Natural killer cell (primary cell): ENCODE results near the gene SPATA33. TPM values are rescaled to one million over a fixed set of nuclear protein-coding genes. Genes with fewer than 3 reads are reported as not detected.

Source experiments
- ATAC-seq, 3 donors: fragments of 150-1000 bp in 2 of 3; fragments of 200-7000 bp in 1 of 3; cut with Tn5 transposase; 1 replicate in 1 of 3; 2 replicates in 2 of 3; pipeline ENCODE4 v1.10.0; 2021; ENCODE audit warnings: mild to moderate bottlenecking in 2 of 3, moderate library complexity in 2 of 3
- DNase-seq, 2 donors: peaks; one replicate each; pipeline versions ENCODE4 v3.0.0 to v3.0.0-alpha.2; 2013 to 2021; ENCODE audit warnings: mixed read lengths in 1 of 2
- H3K27ac ChIP-seq: one replicate; pipeline ENCODE4 v1.5.1; 2013; ENCODE audit warnings: mild to moderate bottlenecking, low read length
- H3K27me3 ChIP-seq: one replicate; pipeline ENCODE4 v1.6.1; 2013; ENCODE audit warnings: low read length; ENCODE audit not compliant: control insufficient read depth, insufficient read depth
- H3K36me3 ChIP-seq: one replicate; pipeline ENCODE4 v1.6.1; 2013; ENCODE audit warnings: low read length; ENCODE audit not compliant: control insufficient read depth, insufficient read depth
- H3K4me1 ChIP-seq: one replicate; pipeline ENCODE4 v1.6.1; 2013; ENCODE audit warnings: low read length; ENCODE audit not compliant: control insufficient read depth, insufficient read depth
- H3K4me3 ChIP-seq: one replicate; pipeline ENCODE4 v1.5.1; 2013; ENCODE audit warnings: low read length
- H3K9me3 ChIP-seq: one replicate; pipeline ENCODE4 v1.6.1; 2013; ENCODE audit warnings: low read length; ENCODE audit not compliant: control insufficient read depth, insufficient read depth
- H3K27ac Mint-ChIP-seq, 2 donors: one replicate each; pipeline ENCODE4 v1.8.0; 2022; ENCODE audit warnings: mild to moderate bottlenecking in 2 of 2, mixed read lengths in 2 of 2, moderate library complexity in 1 of 2
- H3K27me3 Mint-ChIP-seq, 2 donors: one replicate each; pipeline ENCODE4 v1.8.0; 2022; ENCODE audit warnings: low read depth in 2 of 2, mixed read lengths in 2 of 2
- H3K36me3 Mint-ChIP-seq: one replicate; pipeline ENCODE4 v1.8.0; 2022; ENCODE audit warnings: mixed read lengths
- H3K4me1 Mint-ChIP-seq, 2 donors: one replicate each; pipeline ENCODE4 v1.8.0; 2022; ENCODE audit warnings: mixed read lengths in 2 of 2
- H3K4me3 Mint-ChIP-seq: one replicate; pipeline ENCODE4 v1.8.0; 2022; ENCODE audit warnings: mild to moderate bottlenecking, moderate library complexity, mixed read lengths
- H3K9me3 Mint-ChIP-seq, 2 donors: one replicate each; pipeline ENCODE4 v1.8.0; 2022; ENCODE audit warnings: mixed read lengths in 2 of 2
- CTCF ChIP-seq: fragments of 200-600 bp; IDR thresholded peaks from one replicate; pipeline ENCODE4 v1.8.0; 2022; ENCODE audit warnings: antibody characterized with exemption
- WGBS: methylation state at CpG from one replicate; pipeline ENCODE4 v1.1.7; 2013; ENCODE audit warnings: missing lambda C conversion rate; ENCODE audit not compliant: insufficient coverage; 5-methylcytosine and 5-hydroxymethylcytosine counted together
- intact Hi-C: fragments of 100-400 bp; cut with micrococcal nuclease; formaldehyde crosslinking; loops from one replicate; pipeline ENCODE4 v1.14.2; 2022
- total RNA-seq, 4 donors: library from RNA; stranded (reverse); fragments of 120-200 nt in 1 of 4; gene quantifications; one replicate each; pipeline versions ENCODE4 v1.2.3 to v1.2.4, GENCODE V29; 2013 to 2022

Gene SPATA33
- total RNA-seq, 3 donors from 2014 or later (not counting 1 experiment from before 2014, with no cell fraction given), result 6.5 to 11.9 (median 8.4) TPM

DNA sequence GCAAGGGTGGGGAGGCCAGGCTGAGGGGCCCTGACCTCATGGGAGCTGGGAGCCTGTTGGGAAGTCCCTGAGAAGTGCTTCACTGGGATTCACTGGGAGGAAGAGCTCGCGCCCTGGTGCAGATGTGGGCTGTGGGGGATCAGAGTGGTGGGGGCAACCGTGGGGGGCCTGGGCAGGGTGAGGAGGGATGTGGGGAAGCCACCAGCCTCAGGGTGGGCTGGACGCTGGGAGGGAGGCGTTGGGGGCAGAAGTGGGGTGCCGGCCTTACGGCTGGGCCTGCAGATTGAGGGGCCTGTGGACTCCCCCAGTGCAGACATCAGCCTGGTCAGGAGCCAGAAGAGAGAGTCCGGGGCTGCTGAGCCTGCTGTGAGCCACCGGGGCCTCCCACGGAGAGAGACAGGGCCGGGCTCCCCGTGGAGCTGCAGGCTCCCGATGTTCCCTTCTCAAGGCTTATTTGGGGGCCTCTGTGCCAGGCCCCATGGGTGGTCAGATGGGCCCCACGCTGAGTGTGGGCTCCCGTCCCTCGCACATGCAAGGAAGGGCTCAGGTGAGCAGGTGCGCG is 36.4 kb upstream of the SPATA33 start:
- peaks cover 11% of the 10 kb centered on the region in 2 donors for H3K4me1 Mint-ChIP-seq
- no peak overlapping the region for H3K4me3 ChIP-seq
- intact Hi-C loops, result no loop called here
- DNase-seq (no peak), ATAC-seq (no peak)
- no peak overlapping the region for H3K27ac Mint-ChIP-seq
- H3K36me3 Mint-ChIP-seq, result no peaks in the 10 kb centered on the region
- WGBS, result 88% methylated on average over 18 of the region's 18 CpGs
- H3K27me3 ChIP-seq, result no peaks in the 10 kb centered on the region
- no peak overlapping the region for H3K27ac ChIP-seq
- H3K27me3 Mint-ChIP-seq, result peaks cover 7 to 22% of the 10 kb centered on the region in 2 donors
- H3K36me3 ChIP-seq, result no peaks in the 10 kb centered on the region
- peaks cover 2 to 3% of the 10 kb centered on the region in 2 donors for H3K9me3 Mint-ChIP-seq
- peaks cover 11% of the 10 kb centered on the region for H3K9me3 ChIP-seq
- no peak overlapping the region for H3K4me3 Mint-ChIP-seq
- H3K4me1 ChIP-seq, result peaks cover 12% of the 10 kb centered on the region
- no peak for TF ChIP-seq CTCF

- ATAC-seq, result no peak
- H3K9me3 Mint-ChIP-seq, result no peaks in the 10 kb centered on the region
- H3K36me3 Mint-ChIP-seq, result no peaks in the 10 kb centered on the region
Measured at GRCh38 chr16:89621698-89622409, 35.8 kb upstream of the SPATA33 start.

DNA sequence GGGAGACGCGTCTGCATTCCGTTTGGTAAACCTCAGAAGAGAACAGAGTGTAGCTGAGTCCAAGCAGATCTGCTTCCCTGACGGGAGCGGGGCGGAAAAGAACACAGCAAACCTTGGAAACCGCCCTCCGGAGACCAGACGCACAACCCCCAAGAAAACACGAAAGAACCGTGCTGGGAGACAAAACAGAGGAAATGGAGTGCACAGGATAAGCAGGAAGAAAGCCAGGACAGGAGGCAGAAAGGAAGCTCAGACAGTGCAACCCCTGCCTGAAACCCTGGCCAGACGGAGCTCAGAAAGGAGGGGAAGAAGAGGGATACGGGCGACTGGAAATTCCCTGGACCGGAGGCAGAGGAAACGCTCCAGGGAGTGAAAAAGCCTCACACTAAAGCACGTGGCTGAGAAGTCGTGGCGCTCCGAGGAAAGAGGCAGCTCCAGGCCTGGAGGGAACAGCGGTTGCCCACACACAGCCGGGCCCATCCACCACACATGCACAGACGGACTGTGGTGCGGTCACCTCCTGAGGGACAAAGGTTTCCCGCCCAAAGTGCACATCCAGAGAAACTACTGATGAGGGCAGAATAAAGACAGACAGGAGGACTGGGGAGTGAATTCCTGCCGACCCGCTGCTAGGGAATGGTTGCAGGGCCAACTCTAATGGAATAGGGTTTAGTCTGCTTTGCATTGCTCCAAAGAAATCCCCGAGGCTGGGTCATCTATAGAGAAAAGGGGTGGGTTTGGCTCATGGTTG is 34.0 kb upstream of the SPATA33 start:
- no peaks in the 10 kb centered on the region for H3K4me1 Mint-ChIP-seq
- intact Hi-C loops, result no loop called here
- TF ChIP-seq CTCF, result no peak
- Histone ChIP-seq H3K4me3 (no peak overlapping the region), H3K4me1 (no peaks in the 10 kb centered on the region), H3K27me3 (no peaks in the 10 kb centered on the region), H3K36me3 (no peaks in the 10 kb centered on the region), H3K9me3 (no peaks in the 10 kb centered on the region), H3K27ac (no peak overlapping the region)
- no peak for ATAC-seq
- H3K36me3 Mint-ChIP-seq, result no peaks in the 10 kb centered on the region
- no peak overlapping the region for H3K27ac Mint-ChIP-seq
- WGBS, result 73% methylated on average over 28 of the region's 28 CpGs
- H3K4me3 Mint-ChIP-seq, result no peak overlapping the region
- no peak for DNase-seq
- peaks cover 7 to 22% of the 10 kb centered on the region in 2 donors for H3K27me3 Mint-ChIP-seq
- H3K9me3 Mint-ChIP-seq, result no peaks in the 10 kb centered on the region

More at GRCh38 chr16:89621698-89622409, 35.8 kb upstream of the SPATA33 start:
- intact Hi-C loops, result no loop called here
- Histone ChIP-seq H3K36me3 (no peaks in the 10 kb centered on the region), H3K27me3 (no peaks in the 10 kb centered on the region), H3K9me3 (peaks cover 5% of the 10 kb centered on the region), H3K4me1 (peaks cover 6% of the 10 kb centered on the region), H3K4me3 (no peak overlapping the region), H3K27ac (no peak overlapping the region)
- H3K27ac Mint-ChIP-seq, result no peak overlapping the region
- DNase-seq, result no peak
- peaks cover 7 to 22% of the 10 kb centered on the region in 2 donors for H3K27me3 Mint-ChIP-seq
- no peak overlapping the region for H3K4me3 Mint-ChIP-seq
- WGBS, result 93% methylated on average over 30 of the region's 32 CpGs
- peaks cover 4 to 5% of the 10 kb centered on the region in 2 donors for H3K4me1 Mint-ChIP-seq
- TF ChIP-seq CTCF, result no peak
